IMR-90 (cell line): ENCODE measurements around the gene CATSPER3. TPM values are rescaled to one million over a fixed set of nuclear protein-coding genes. Genes with fewer than 3 reads are reported as not detected.
"Not testable (repeated sequence)": the region's sequence is repeated elsewhere in the genome, so short reads cannot be mapped to it uniquely, and the experiment has no call there.

Experiments used
- ATAC-seq: fragments of 200-7000 bp; cut with Tn5 transposase; 2 replicates; pipeline ENCODE4 v1.9.1; 2020; ENCODE audit warnings: low read depth, mild to moderate bottlenecking, moderate library complexity
- BruUV-seq: library from RNA; stranded (reverse); fragments of 400-500 nt; replicated peaks from 2 replicates; lab custom pipeline; 2021; lab: Mats Ljungman, UMichigan
- CTCF ChIA-PET: fragments of 300-600 bp; formaldehyde crosslinking; extraction: SDS; loops from one replicate; lab custom pipeline; 2021; ENCODE audit warnings: antibody characterized with exemption; lab: Yijun Ruan, JAX
- POLR2A ChIA-PET: fragments of 300-600 bp; sonication (Branson Sonifier 250); formaldehyde crosslinking; loops from one replicate; lab custom pipeline; 2022; ENCODE audit warnings: antibody characterized with exemption; ENCODE audit not compliant: unreplicated experiment; lab: Charles Lee
- DNase-seq: peaks from one replicate; pipeline ENCODE4 v3.0.0; 2013
- H2AFZ ChIP-seq: replicated peaks from 2 replicates; pipeline ENCODE3; 2013; ENCODE audit warnings: low read length, mild to moderate bottlenecking; ENCODE audit not compliant: poor library complexity
- H2AK5ac ChIP-seq: 2 replicates; pipeline ENCODE4 v1.6.1; 2013; ENCODE audit warnings: low read depth, low read length, inconsistent platforms
- H2AK9ac ChIP-seq: replicated peaks from 2 replicates; pipeline ENCODE3; 2013; ENCODE audit warnings: mild to moderate bottlenecking, low read depth, low read length, moderate library complexity; ENCODE audit not compliant: poor library complexity
- H2BK120ac ChIP-seq: 2 replicates; pipeline ENCODE4 v1.6.1; 2013; ENCODE audit warnings: low read depth, low read length, inconsistent platforms
- H2BK15ac ChIP-seq: 3 replicates; pipeline ENCODE4 v1.6.1; 2013; ENCODE audit warnings: low read depth, low read length, inconsistent platforms
- H2BK20ac ChIP-seq: 2 replicates; pipeline ENCODE4 v1.6.1; 2013; ENCODE audit warnings: low read depth, mild to moderate bottlenecking, inconsistent platforms, low read length, moderate library complexity
- H2BK5ac ChIP-seq: 2 replicates; pipeline ENCODE4 v1.6.1; 2013; ENCODE audit warnings: mild to moderate bottlenecking, low read depth, low read length, inconsistent platforms; ENCODE audit not compliant: poor library complexity, severe bottlenecking
- H3K14ac ChIP-seq: replicated peaks from 2 replicates; pipeline ENCODE4 v1.6.1; 2013; ENCODE audit warnings: low read depth, low read length, inconsistent platforms
- H3K18ac ChIP-seq: 2 replicates; pipeline ENCODE4 v1.6.1; 2013; ENCODE audit warnings: low read depth, low read length, control low read depth
- H3K23ac ChIP-seq: 2 replicates; pipeline ENCODE4 v1.6.1; 2013; ENCODE audit warnings: low read depth, low read length, inconsistent platforms
- H3K27ac ChIP-seq: 2 replicates; pipeline ENCODE4 v1.5.1; 2013; ENCODE audit warnings: mild to moderate bottlenecking, control low read depth, low read length; ENCODE audit not compliant: insufficient read depth
- H3K27me3 ChIP-seq: 2 replicates; pipeline ENCODE4 v1.6.1; 2013; ENCODE audit warnings: low read length; ENCODE audit not compliant: control insufficient read depth, insufficient read depth
- H3K36me3 ChIP-seq: 2 replicates; pipeline ENCODE4 v1.6.1; 2013; ENCODE audit warnings: low read length, mixed read lengths; ENCODE audit not compliant: control insufficient read depth, insufficient read depth
- H3K4ac ChIP-seq: 2 replicates; pipeline ENCODE4 v1.6.1; 2013; ENCODE audit warnings: low read depth, low read length, inconsistent platforms
- H3K4me1 ChIP-seq: 2 replicates; pipeline ENCODE4 v1.6.1; 2013; ENCODE audit warnings: low read length, mixed read lengths; ENCODE audit not compliant: control insufficient read depth, insufficient read depth
- H3K4me2 ChIP-seq: 2 replicates; pipeline ENCODE4 v1.6.1; 2013; ENCODE audit warnings: low read depth, mild to moderate bottlenecking, control low read depth, low read length, moderate library complexity
- H3K4me3 ChIP-seq: 2 replicates; pipeline ENCODE4 v1.5.1; 2013; ENCODE audit warnings: low read depth, mild to moderate bottlenecking, control low read depth, low read length, moderate library complexity; ENCODE audit not compliant: insufficient read depth
- H3K56ac ChIP-seq: 2 replicates; pipeline ENCODE4 v1.6.1; 2013; ENCODE audit warnings: low read length, inconsistent platforms; ENCODE audit not compliant: insufficient read depth; ENCODE audit errors: extremely low read depth
- H3K79me1 ChIP-seq, 2 experiments: 2 replicates each; pipeline ENCODE4 v1.6.1; 2013; ENCODE audit warnings: low read length in 2 of 2, inconsistent platforms in 1 of 2, low read depth in 1 of 2
- H3K9ac ChIP-seq: 2 replicates; pipeline ENCODE4 v1.6.1; 2013; ENCODE audit warnings: low read depth, low read length, control low read depth
- H3K9me1 ChIP-seq: 2 replicates; pipeline ENCODE4 v1.6.1; 2013; ENCODE audit warnings: low read length, inconsistent platforms; ENCODE audit not compliant: insufficient read depth
- H3K9me3 ChIP-seq: 2 replicates; pipeline ENCODE4 v1.6.1; 2013; ENCODE audit warnings: low read length; ENCODE audit not compliant: control insufficient read depth, insufficient read depth
- H4K20me1 ChIP-seq: 2 replicates; pipeline ENCODE4 v1.6.1; 2013; ENCODE audit warnings: low read length, inconsistent platforms; ENCODE audit not compliant: insufficient read depth
- H4K5ac ChIP-seq: 2 replicates; pipeline ENCODE4 v1.6.1; 2013; ENCODE audit warnings: mild to moderate bottlenecking, low read depth, low read length, control low read depth
- H4K8ac ChIP-seq, 2 experiments: 2 replicates each; pipeline ENCODE4 v1.6.1; 2013; ENCODE audit warnings: low read depth in 2 of 2, low read length in 2 of 2, control low read depth in 1 of 2, inconsistent platforms in 1 of 2
- H4K91ac ChIP-seq: 2 replicates; pipeline ENCODE4 v1.6.1; 2013; ENCODE audit warnings: low read depth, low read length, inconsistent platforms; ENCODE audit not compliant: insufficient read depth
- BHLHE40 ChIP-seq: fragments of 150-350 bp; IDR thresholded peaks from 2 replicates; pipeline ENCODE4 v1.6.1; 2016; ENCODE audit warnings: mild to moderate bottlenecking, low read depth, low read length
- CHD1 ChIP-seq: IDR thresholded peaks from 2 replicates; pipeline ENCODE4 v1.6.1; 2012; ENCODE audit warnings: low read depth, low read length, improper control_type of control experiment
- FOS ChIP-seq: fragments of 150-350 bp; IDR thresholded peaks from 2 replicates; pipeline ENCODE4 v1.6.1; 2016; ENCODE audit warnings: low read depth, low read length
- MAFK ChIP-seq: IDR thresholded peaks from 2 replicates; pipeline ENCODE4 v1.6.1; 2012; ENCODE audit warnings: low read depth, low read length, improper control_type of control experiment
- NFE2L2 ChIP-seq: fragments of 150-350 bp; IDR thresholded peaks from 2 replicates; pipeline ENCODE4 v1.6.1; 2016; ENCODE audit warnings: low read depth, mild to moderate bottlenecking, low read length
- POLR2A ChIP-seq: IDR thresholded peaks from 2 replicates; pipeline ENCODE4 v1.6.1; 2012; ENCODE audit warnings: mild to moderate bottlenecking, low read depth, low read length
- RFX5 ChIP-seq: IDR thresholded peaks from 2 replicates; pipeline ENCODE4 v1.8.0; 2012; ENCODE audit warnings: low read depth, mild to moderate bottlenecking, low read length, moderate library complexity
- SMC3 ChIP-seq: fragments of 150-350 bp; IDR thresholded peaks from 2 replicates; pipeline ENCODE4 v1.6.1; 2016; ENCODE audit warnings: low read depth, mild to moderate bottlenecking, antibody characterized with exemption, low read length, moderate library complexity
- WGBS, 2 experiments: methylation state at CpG; one replicate each; pipeline versions ENCODE4 v1.1.5 to v1.1.7; 2013; ENCODE audit warnings: missing lambda C conversion rate in 2 of 2; ENCODE audit not compliant: insufficient read length in 1 of 2; ENCODE audit errors: extremely low coverage in 2 of 2; 5-methylcytosine and 5-hydroxymethylcytosine counted together
- dilution Hi-C: fragments of 300-500 bp; cut with HindIII; formaldehyde crosslinking; loops from one replicate; pipeline ENCODE4 v1.14.3; 2018; ENCODE audit warnings: low sequenced_read_pairs; ENCODE audit not compliant: unreplicated experiment
- in situ Hi-C: fragments of 300-500 bp; cut with MboI; formaldehyde crosslinking; loops from 3 replicates; pipeline ENCODE4 v1.14.3; 2019; ENCODE audit warnings: low sequenced_read_pairs, inconsistent platforms, mixed read lengths
- intact Hi-C: fragments of 100-400 bp; cut with micrococcal nuclease; formaldehyde crosslinking; loops from 2 replicates; pipeline ENCODE4 v1.10.0; 2022
- polyA plus RNA-seq, 3 experiments: library from polyadenylated mRNA; depleted of rRNA; stranded (reverse); fragments of >200 nt; gene quantifications; 2 replicates each; pipeline ENCODE4 v1.2.3, GENCODE V29; 2012; ENCODE audit warnings: low replicate concordance in 1 of 3
- total RNA-seq: library from RNA; depleted of rRNA; stranded (reverse); fragments of >200 nt; gene quantifications from 2 replicates; pipeline ENCODE4 v1.2.3, GENCODE V29; 2012
- TF ChIP-seq, protein P1 (sequence below): conservative IDR thresholded peaks from 2 replicates; pipeline ENCODE4 v1.5.1; 2012; ENCODE audit warnings: mild to moderate bottlenecking, low read depth, low read length, improper control_type of control experiment

Gene CATSPER3
- total and polyA plus RNA-seq, 2 of the 4 experiments (the other 2 are of a cell fraction): under 0.01 to 0.12 TPM

DNA sequence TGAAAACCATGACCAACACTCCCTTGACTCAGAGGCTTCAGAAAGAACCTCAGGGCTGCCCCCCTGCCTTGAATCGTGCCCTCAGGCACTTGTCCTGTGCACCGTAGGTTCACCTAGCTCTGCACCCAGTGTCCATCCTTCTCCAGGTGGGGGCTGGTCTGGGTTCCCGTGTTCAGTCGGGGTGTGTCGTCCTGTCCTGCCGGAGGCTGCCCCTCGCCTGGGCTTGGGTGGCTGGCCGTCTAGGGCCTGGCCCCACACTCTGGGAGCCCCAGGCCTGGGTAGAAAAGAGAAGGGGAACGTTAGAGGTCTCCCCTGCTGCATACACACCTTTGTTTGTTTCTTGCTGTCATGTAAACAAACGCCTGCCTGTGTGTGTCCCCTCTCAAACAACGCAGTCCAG lies 29.3 kb downstream of the CATSPER3 start:
- ChIA-PET CTCF (no interaction called here), POLR2A (no interaction called here)
- no peak overlapping the region for H3K23ac ChIP-seq
- no peak overlapping the region for H3K18ac ChIP-seq
- TF ChIP-seq POLR2A (no peak), MAFK (no peak), NFE2L2 (no peak), CHD1 (no peak), FOS (no peak), RFX5 (no peak), SMC3 (no peak), BHLHE40 (no peak)
- TF ChIP-seq, protein P1, sequence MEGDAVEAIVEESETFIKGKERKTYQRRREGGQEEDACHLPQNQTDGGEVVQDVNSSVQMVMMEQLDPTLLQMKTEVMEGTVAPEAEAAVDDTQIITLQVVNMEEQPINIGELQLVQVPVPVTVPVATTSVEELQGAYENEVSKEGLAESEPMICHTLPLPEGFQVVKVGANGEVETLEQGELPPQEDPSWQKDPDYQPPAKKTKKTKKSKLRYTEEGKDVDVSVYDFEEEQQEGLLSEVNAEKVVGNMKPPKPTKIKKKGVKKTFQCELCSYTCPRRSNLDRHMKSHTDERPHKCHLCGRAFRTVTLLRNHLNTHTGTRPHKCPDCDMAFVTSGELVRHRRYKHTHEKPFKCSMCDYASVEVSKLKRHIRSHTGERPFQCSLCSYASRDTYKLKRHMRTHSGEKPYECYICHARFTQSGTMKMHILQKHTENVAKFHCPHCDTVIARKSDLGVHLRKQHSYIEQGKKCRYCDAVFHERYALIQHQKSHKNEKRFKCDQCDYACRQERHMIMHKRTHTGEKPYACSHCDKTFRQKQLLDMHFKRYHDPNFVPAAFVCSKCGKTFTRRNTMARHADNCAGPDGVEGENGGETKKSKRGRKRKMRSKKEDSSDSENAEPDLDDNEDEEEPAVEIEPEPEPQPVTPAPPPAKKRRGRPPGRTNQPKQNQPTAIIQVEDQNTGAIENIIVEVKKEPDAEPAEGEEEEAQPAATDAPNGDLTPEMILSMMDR: no peak
- no peaks in the 10 kb centered on the region for H3K9me1 ChIP-seq
- no peak overlapping the region for H2BK15ac ChIP-seq
- H2BK5ac ChIP-seq: no peak overlapping the region
- no peak overlapping the region for H3K4ac ChIP-seq
- H3K9ac ChIP-seq: no peak overlapping the region
- no peak overlapping the region for H4K91ac ChIP-seq
- H2BK120ac ChIP-seq: no peak overlapping the region
- in situ Hi-C loops: no loop called here
- no peak overlapping the region for H3K27ac ChIP-seq
- H3K4me1 ChIP-seq: no peaks in the 10 kb centered on the region
- H3K4me3 ChIP-seq: no peak overlapping the region
- H4K5ac ChIP-seq: no peak overlapping the region
- no peak overlapping the region for H2AK9ac ChIP-seq
- no peak overlapping the region for H3K56ac ChIP-seq
- no TSS peak for BruUV-seq
- no peaks in the 10 kb centered on the region for H3K36me3 ChIP-seq
- dilution Hi-C loops: no loop called here
- no peak overlapping the region for H3K4me2 ChIP-seq
- no peaks in the 10 kb centered on the region for H4K20me1 ChIP-seq
- H3K9me3 ChIP-seq: no peaks in the 10 kb centered on the region
- no peak overlapping the region for H2AK5ac ChIP-seq
- H3K14ac ChIP-seq: no peak overlapping the region
- no peak overlapping the region for H2BK20ac ChIP-seq
- no peak overlapping the region for H2AFZ ChIP-seq
- ATAC-seq (no peak), DNase-seq (no peak)
- intact Hi-C loops: loop anchor here (10.0 kb wide), 1 partner anchor 62 kb away; no protein-coding TSS in a partner anchor
- no peak overlapping the region for H4K8ac ChIP-seq
- 51% methylated on average over 3 of the region's 11 CpGs; no CpG with 5 or more reads in 1 of the 2 experiments for WGBS, 2 experiments
- H3K27me3 ChIP-seq: no peaks in the 10 kb centered on the region
- no peaks in the 10 kb centered on the region for H3K79me1 ChIP-seq

DNA sequence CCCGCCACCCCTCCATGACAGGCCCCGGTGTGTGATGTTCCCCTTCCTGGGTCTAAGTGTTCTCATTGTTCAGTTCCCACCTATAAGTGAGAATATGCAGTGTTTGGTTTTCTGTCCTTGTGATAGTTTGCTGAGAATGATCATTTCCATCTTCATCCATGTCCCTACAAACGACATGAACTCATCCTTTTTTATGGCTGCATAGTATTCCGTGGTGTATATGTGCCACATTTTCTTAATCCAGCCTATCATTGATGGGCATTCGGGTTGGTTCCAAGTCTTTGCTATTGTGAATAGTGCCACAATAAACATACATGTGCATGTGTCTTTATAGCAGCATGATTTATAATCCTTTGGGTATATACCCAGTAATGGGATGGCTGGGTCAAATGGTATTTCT lies 30.4 kb downstream of the CATSPER3 start:
- ATAC-seq, H2BK5ac ChIP-seq, dilution Hi-C loops, H3K4me2 ChIP-seq, H2AFZ ChIP-seq, H3K27me3 ChIP-seq, H4K20me1 ChIP-seq, H2AK9ac ChIP-seq, POLR2A ChIA-PET, H3K79me1 ChIP-seq, H2BK20ac ChIP-seq, H3K36me3 ChIP-seq, H3K9me3 ChIP-seq, H2AK5ac ChIP-seq, H3K4me1 ChIP-seq, H3K4me3 ChIP-seq, H3K18ac ChIP-seq, H3K9me1 ChIP-seq, H3K14ac ChIP-seq, H3K9ac ChIP-seq, CTCF ChIA-PET, H4K5ac ChIP-seq, DNase-seq, H2BK120ac ChIP-seq, H3K23ac ChIP-seq, H4K8ac ChIP-seq, H3K4ac ChIP-seq, H2BK15ac ChIP-seq, H3K56ac ChIP-seq, BruUV-seq, H4K91ac ChIP-seq, in situ Hi-C loops, H3K27ac ChIP-seq: not testable (repeated sequence)
- WGBS, 2 experiments: no CpG with 5 or more reads among the region's 5 CpGs
- intact Hi-C loops: loop anchor here (10.0 kb wide), 1 partner anchor 63 kb away; no protein-coding TSS in a partner anchor
